CD14-positive monocyte (primary cell): ENCODE measurements around the gene MCF2L2. TPM values are rescaled to one million over a fixed set of nuclear protein-coding genes. Genes with fewer than 3 reads are reported as not detected.

Source experiments
- DNase-seq, 3 donors: peaks; one replicate each; pipeline ENCODE4 v3.0.0-alpha.2; 2011 to 2022
- H2AFZ ChIP-seq: 2 replicates; pipeline ENCODE4 v1.6.0; 2012; ENCODE audit warnings: mild to moderate bottlenecking, low read depth, low read length, inconsistent platforms; ENCODE audit not compliant: insufficient read depth, poor library complexity, severe bottlenecking
- H3K27ac ChIP-seq, 2 donors: 1 replicate in 1 of 2; 2 replicates in 1 of 2; pipeline ENCODE4 v1.5.1; 2012 to 2013; ENCODE audit warnings: low read length in 2 of 2, control low read depth in 1 of 2, inconsistent platforms in 1 of 2, low read depth in 1 of 2, mild to moderate bottlenecking in 1 of 2
- H3K27me3 ChIP-seq, 2 donors: one replicate each; pipeline versions ENCODE4 v1.6.0 to v1.6.1; 2011 to 2013; ENCODE audit warnings: low read length in 2 of 2; ENCODE audit not compliant: control insufficient read depth in 2 of 2, insufficient read depth in 2 of 2
- H3K36me3 ChIP-seq, 2 donors: replicated peaks in 1 of 2; 1 replicate in 1 of 2; 2 replicates in 1 of 2; pipeline versions ENCODE4 v1.5.1 to v1.6.1; 2012 to 2013; ENCODE audit warnings: low read length in 2 of 2, control low read depth in 1 of 2, inconsistent platforms in 1 of 2, mild to moderate bottlenecking in 1 of 2; ENCODE audit not compliant: insufficient read depth in 2 of 2, control insufficient read depth in 1 of 2
- H3K4me1 ChIP-seq, 2 donors: 1 replicate in 1 of 2; 2 replicates in 1 of 2; pipeline versions ENCODE4 v1.5.1 to v1.6.1; 2012 to 2013; ENCODE audit warnings: low read length in 2 of 2, control low read depth in 1 of 2, inconsistent platforms in 1 of 2, mild to moderate bottlenecking in 1 of 2, moderate library complexity in 1 of 2; ENCODE audit not compliant: insufficient read depth in 2 of 2, control insufficient read depth in 1 of 2
- H3K4me2 ChIP-seq: replicated peaks from 2 replicates; pipeline ENCODE3; 2012; ENCODE audit warnings: low read length, moderate library complexity, mild to moderate bottlenecking; ENCODE audit not compliant: poor library complexity, severe bottlenecking; ENCODE audit errors: extremely low read depth
- H3K4me3 ChIP-seq, 3 experiments: fragments of 200-600 bp in 1 of 3; sonication (generic) in 1 of 3; replicated peaks in 1 of 3; 1 replicate in 2 of 3; 2 replicates in 1 of 3; pipeline ENCODE4 v1.5.1; 2011 to 2013; ENCODE audit warnings: low read length in 3 of 3, mild to moderate bottlenecking in 3 of 3, control low read depth in 2 of 3, low read depth in 2 of 3, inconsistent platforms in 1 of 3, moderate library complexity in 1 of 3
- H3K79me2 ChIP-seq: 2 replicates; pipeline ENCODE4 v1.6.0; 2012; ENCODE audit warnings: mild to moderate bottlenecking, control low read depth, inconsistent platforms, low read length, moderate library complexity; ENCODE audit not compliant: insufficient read depth
- H3K9ac ChIP-seq: 2 replicates; pipeline ENCODE4 v1.6.0; 2017; ENCODE audit warnings: low read length, mild to moderate bottlenecking; ENCODE audit not compliant: insufficient read depth, poor library complexity, severe bottlenecking
- H3K9me3 ChIP-seq, 2 donors: replicated peaks in 1 of 2; 1 replicate in 1 of 2; 2 replicates in 1 of 2; pipeline versions ENCODE4 v1.5.1 to v1.6.1; 2012 to 2013; ENCODE audit warnings: low read length in 2 of 2, control low read depth in 1 of 2; ENCODE audit not compliant: control insufficient read depth in 1 of 2, insufficient read depth in 1 of 2
- H4K20me1 ChIP-seq: 2 replicates; pipeline ENCODE4 v1.6.0; 2012; ENCODE audit warnings: mild to moderate bottlenecking, low read length, control low read depth, moderate library complexity; ENCODE audit not compliant: insufficient read depth
- H3K27ac Mint-ChIP-seq, 7 donors: one replicate each; pipeline ENCODE4 v1.8.0; 2020; ENCODE audit warnings: mild to moderate bottlenecking in 7 of 7, mixed read lengths in 7 of 7, moderate library complexity in 6 of 7, inconsistent platforms in 2 of 7
- H3K27me3 Mint-ChIP-seq, 3 donors: one replicate each; pipeline ENCODE4 v1.8.0; 2021 to 2022; ENCODE audit warnings: low read depth in 3 of 3, mild to moderate bottlenecking in 3 of 3, mixed read lengths in 3 of 3, moderate library complexity in 3 of 3, inconsistent platforms in 1 of 3
- H3K36me3 Mint-ChIP-seq, 2 donors: one replicate each; pipeline ENCODE4 v1.8.0; 2020; ENCODE audit warnings: mixed read lengths in 2 of 2, inconsistent platforms in 1 of 2, mild to moderate bottlenecking in 1 of 2
- H3K4me1 Mint-ChIP-seq: one replicate; pipeline ENCODE4 v1.8.0; 2020; ENCODE audit warnings: mild to moderate bottlenecking, mixed read lengths
- H3K4me3 Mint-ChIP-seq, 2 donors: one replicate each; pipeline ENCODE4 v1.8.0; 2020; ENCODE audit warnings: mild to moderate bottlenecking in 2 of 2, mixed read lengths in 2 of 2, moderate library complexity in 1 of 2
- H3K9me3 Mint-ChIP-seq, 7 donors: one replicate each; pipeline ENCODE4 v1.8.0; 2020 to 2022; ENCODE audit warnings: mixed read lengths in 7 of 7, mild to moderate bottlenecking in 6 of 7, moderate library complexity in 6 of 7, inconsistent platforms in 2 of 7
- WGBS: methylation state at CpG from one replicate; pipeline ENCODE4 v1.1.5; 2013; ENCODE audit warnings: missing lambda C conversion rate; ENCODE audit not compliant: insufficient coverage; 5-methylcytosine and 5-hydroxymethylcytosine counted together
- intact Hi-C, 2 donors: fragments of 100-400 bp; cut with micrococcal nuclease; formaldehyde crosslinking; loops; one replicate each; pipeline versions ENCODE4 v1.15.0 to v1.15.1; 2023
- polyA plus RNA-seq, 3 donors: library from polyadenylated mRNA; depleted of rRNA in 1 of 3; unstranded in 2 of 3; stranded (reverse) in 1 of 3; fragments of 300-500 nt in 2 of 3; fragments of >200 nt in 1 of 3; fragmentation: Illumina TruSeq in 2 of 3; gene quantifications; 1 replicate in 2 of 3; 2 replicates in 1 of 3; pipeline ENCODE4 v1.2.3, GENCODE V29; 2012 to 2021
- TF ChIP-seq, protein P1 (sequence below): fragments of 200-600 bp; IDR thresholded peaks from one replicate; pipeline ENCODE4 v1.8.0; 2022; ENCODE audit warnings: antibody characterized with exemption, mild to moderate bottlenecking

MCF2L2 gene
- polyA plus RNA-seq, 3 donors = 0.01 to 0.13 TPM; not detected in 1

DNA sequence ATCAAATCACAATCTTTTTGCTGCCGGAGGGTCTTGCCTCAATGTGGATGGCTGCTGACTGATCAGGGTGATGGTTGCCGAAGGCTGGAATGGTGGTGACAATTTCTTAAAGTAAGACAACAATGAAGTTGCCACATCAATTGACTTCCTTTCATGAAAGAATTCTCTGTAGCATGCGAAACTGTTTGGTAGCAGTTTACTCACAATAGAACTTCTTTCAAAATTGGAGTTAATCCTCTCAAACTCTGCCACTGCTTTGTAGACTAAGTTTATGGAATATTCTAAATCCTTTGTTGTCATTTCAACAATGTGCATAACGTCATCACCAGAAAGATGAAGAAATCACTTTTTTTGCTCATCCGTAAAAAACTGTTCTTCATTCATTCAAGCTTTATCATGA lies 109.5 kb downstream of the MCF2L2 start:
- H3K4me1 ChIP-seq = peaks cover 16 to 21% of the 10 kb centered on the region in 2 donors
- no peaks in the 10 kb centered on the region for H3K79me2 ChIP-seq
- H3K27ac ChIP-seq = peak overlapping the region in 1 of 2 donors; percentile 49
- no peak overlapping the region for H3K4me2 ChIP-seq
- no peak overlapping the region for H3K9ac ChIP-seq
- H3K27me3 Mint-ChIP-seq = peaks cover 0 to 2% (median 0%) of the 10 kb centered on the region in 3 donors
- peaks cover 0 to 2% (median 0%) of the 10 kb centered on the region in 7 donors for H3K9me3 Mint-ChIP-seq
- peak overlapping the region in 5 of 7 donors; percentile 15 to 61 (median 35) for H3K27ac Mint-ChIP-seq
- DNase-seq = peak in 2 of 3 donors; percentile 43 to 49
- no peaks in the 10 kb centered on the region for H3K27me3 ChIP-seq
- H2AFZ ChIP-seq = no peak overlapping the region
- H3K9me3 ChIP-seq = no peaks in the 10 kb centered on the region
- no peaks in the 10 kb centered on the region for H4K20me1 ChIP-seq
- H3K36me3 Mint-ChIP-seq = no peaks in the 10 kb centered on the region
- peaks cover 20% of the 10 kb centered on the region for H3K4me1 Mint-ChIP-seq
- H3K36me3 ChIP-seq = no peaks in the 10 kb centered on the region
- H3K4me3 ChIP-seq = no peak overlapping the region
- WGBS = 24% methylated on average over 2 of the region's 5 CpGs
- TF ChIP-seq, protein P1, sequence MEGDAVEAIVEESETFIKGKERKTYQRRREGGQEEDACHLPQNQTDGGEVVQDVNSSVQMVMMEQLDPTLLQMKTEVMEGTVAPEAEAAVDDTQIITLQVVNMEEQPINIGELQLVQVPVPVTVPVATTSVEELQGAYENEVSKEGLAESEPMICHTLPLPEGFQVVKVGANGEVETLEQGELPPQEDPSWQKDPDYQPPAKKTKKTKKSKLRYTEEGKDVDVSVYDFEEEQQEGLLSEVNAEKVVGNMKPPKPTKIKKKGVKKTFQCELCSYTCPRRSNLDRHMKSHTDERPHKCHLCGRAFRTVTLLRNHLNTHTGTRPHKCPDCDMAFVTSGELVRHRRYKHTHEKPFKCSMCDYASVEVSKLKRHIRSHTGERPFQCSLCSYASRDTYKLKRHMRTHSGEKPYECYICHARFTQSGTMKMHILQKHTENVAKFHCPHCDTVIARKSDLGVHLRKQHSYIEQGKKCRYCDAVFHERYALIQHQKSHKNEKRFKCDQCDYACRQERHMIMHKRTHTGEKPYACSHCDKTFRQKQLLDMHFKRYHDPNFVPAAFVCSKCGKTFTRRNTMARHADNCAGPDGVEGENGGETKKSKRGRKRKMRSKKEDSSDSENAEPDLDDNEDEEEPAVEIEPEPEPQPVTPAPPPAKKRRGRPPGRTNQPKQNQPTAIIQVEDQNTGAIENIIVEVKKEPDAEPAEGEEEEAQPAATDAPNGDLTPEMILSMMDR = no peak
- no peak overlapping the region for H3K4me3 Mint-ChIP-seq
- intact Hi-C loops = no loop called here

DNA sequence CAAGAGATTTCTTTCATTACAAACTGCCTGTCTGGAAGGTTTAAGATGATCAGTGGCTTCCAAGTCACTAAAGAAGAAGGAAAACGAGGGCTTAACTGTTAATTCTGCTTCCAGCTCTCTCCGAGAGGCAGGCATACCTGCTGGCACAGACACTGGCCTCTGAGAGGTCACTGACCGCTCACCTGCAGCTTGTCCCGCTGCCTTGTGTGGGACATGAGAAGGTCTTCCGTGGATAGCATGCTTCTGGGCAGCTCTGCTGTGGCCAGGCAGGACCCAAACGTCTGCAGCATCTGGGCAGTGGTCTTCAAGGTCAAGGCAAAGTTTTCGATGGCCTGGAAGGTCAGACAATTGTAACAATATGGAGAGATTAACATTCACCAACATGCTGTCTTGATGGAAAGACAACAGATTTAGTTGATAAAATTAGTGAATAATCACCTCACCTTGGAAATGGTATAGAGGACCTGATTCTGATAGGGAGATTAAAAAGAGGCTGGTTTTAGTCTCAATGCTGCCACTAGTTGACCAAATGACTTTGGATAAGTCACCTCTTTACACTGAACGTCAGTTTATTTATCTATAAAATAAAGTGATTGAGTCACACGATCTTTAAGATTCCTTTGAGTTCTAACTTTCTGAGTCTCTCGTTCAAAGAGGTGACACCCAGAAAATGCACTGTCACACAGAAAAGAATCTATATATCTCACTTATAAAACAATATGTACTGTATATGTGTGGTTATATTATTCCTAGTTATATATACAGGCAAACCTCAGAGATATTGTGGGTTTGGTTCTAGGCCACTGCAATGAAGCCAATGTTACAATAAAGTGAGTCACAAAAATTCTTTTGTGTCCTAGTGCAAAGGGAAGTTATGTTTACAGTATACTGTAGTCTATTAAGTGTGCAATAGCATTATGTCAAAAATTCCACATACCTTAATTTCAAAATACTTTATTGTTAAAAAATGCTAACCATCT lies 110.2 kb downstream of the MCF2L2 start:
- no peaks in the 10 kb centered on the region for H3K79me2 ChIP-seq
- Mint-ChIP-seq H3K4me3 (no peak overlapping the region), H3K27me3 (peaks cover 0 to 2% (median 0%) of the 10 kb centered on the region in 3 donors), H3K27ac (peak overlapping the region in 4 of 7 donors; percentile 15 to 61 (median 44)), H3K4me1 (peaks cover 27% of the 10 kb centered on the region), H3K9me3 (peaks cover 0 to 2% (median 0%) of the 10 kb centered on the region in 7 donors), H3K36me3 (no peaks in the 10 kb centered on the region)
- no peaks in the 10 kb centered on the region for H4K20me1 ChIP-seq
- H3K27me3 ChIP-seq = no peaks in the 10 kb centered on the region
- 98% methylated on average over 5 of the region's 10 CpGs for WGBS
- no peaks in the 10 kb centered on the region for H3K36me3 ChIP-seq
- TF ChIP-seq, protein P1 = no peak
- intact Hi-C loops = no loop called here
- H3K9ac ChIP-seq = no peak overlapping the region
- peak in 2 of 3 donors; percentile 47 to 52 for DNase-seq
- peak overlapping the region in 1 of 2 donors; percentile 49 for H3K27ac ChIP-seq
- peaks cover 24 to 28% of the 10 kb centered on the region in 2 donors for H3K4me1 ChIP-seq
- H3K9me3 ChIP-seq = no peaks in the 10 kb centered on the region
- no peak overlapping the region for H3K4me3 ChIP-seq
- no peak overlapping the region for H3K4me2 ChIP-seq
- no peak overlapping the region for H2AFZ ChIP-seq
